B cell (primary cell): Measurements from ENCODE around the gene NEK6. TPM values are rescaled to one million over a fixed set of nuclear protein-coding genes. Genes with fewer than 3 reads are reported as not detected.
A peak's percentile ranks its signal among the peaks of the same experiment; 100 is the strongest.

ENCODE experiments used
- ATAC-seq: fragments of 200-7000 bp; cut with Tn5 transposase; one replicate; pipeline ENCODE4 v1.10.0; 2021; ENCODE audit warnings: low read depth, mild to moderate bottlenecking, moderate number of reproducible peaks, moderate library complexity
- CTCF ChIA-PET: fragments of 350-600 bp; sonication (Branson Sonifier 250); formaldehyde crosslinking; loops from one replicate; lab custom pipeline; 2021; ENCODE audit warnings: antibody characterized with exemption, inconsistent platforms; lab: Charles Lee
- POLR2A ChIA-PET: fragments of 350-600 bp; sonication (Branson Sonifier 250); formaldehyde crosslinking; loops from one replicate; lab custom pipeline; 2021; ENCODE audit warnings: antibody characterized with exemption; lab: Charles Lee
- DNase-seq: peaks from one replicate; pipeline ENCODE4 v3.0.0; 2013
- H2AFZ ChIP-seq: 2 replicates; pipeline ENCODE4 v1.6.1; 2012; ENCODE audit warnings: mild to moderate bottlenecking, low read depth, low read length; ENCODE audit not compliant: insufficient read depth, poor library complexity, severe bottlenecking
- H3K27ac ChIP-seq, 2 donors: 1 replicate in 1 of 2; 2 replicates in 1 of 2; pipeline ENCODE4 v1.5.1; 2012 to 2013; ENCODE audit warnings: low read length in 2 of 2, mild to moderate bottlenecking in 2 of 2, moderate library complexity in 1 of 2
- H3K27me3 ChIP-seq, 4 experiments: fragments of 200-600 bp in 1 of 4; sonication (generic) in 1 of 4; replicated peaks in 1 of 4; 1 replicate in 2 of 4; 2 replicates in 2 of 4; pipeline versions ENCODE4 v1.6.1 to v1.7.0; 2013 to 2016; ENCODE audit warnings: low read length in 3 of 4, mild to moderate bottlenecking in 2 of 4, mixed read lengths in 1 of 4, moderate library complexity in 1 of 4; ENCODE audit not compliant: insufficient read depth in 4 of 4, control insufficient read depth in 3 of 4; ENCODE audit errors: control extremely low read depth in 1 of 4
- H3K36me3 ChIP-seq, 2 experiments: replicated peaks in 1 of 2; 1 replicate in 1 of 2; 2 replicates in 1 of 2; pipeline versions ENCODE4 v1.6.1 to v1.7.1; 2013; ENCODE audit warnings: low read length in 1 of 2; ENCODE audit not compliant: insufficient read depth in 2 of 2, control insufficient read depth in 1 of 2; ENCODE audit errors: control extremely low read depth in 1 of 2, extremely low read depth in 1 of 2
- H3K4me1 ChIP-seq, 2 donors: fragments of 200-600 bp in 1 of 2; sonication (generic) in 1 of 2; 1 replicate in 1 of 2; 2 replicates in 1 of 2; pipeline versions ENCODE4 v1.5.1 to v1.6.1; 2013 to 2017; ENCODE audit warnings: low read length in 2 of 2; ENCODE audit not compliant: control insufficient read depth in 2 of 2, insufficient read depth in 2 of 2
- H3K4me2 ChIP-seq: replicated peaks from 2 replicates; pipeline ENCODE3; 2012; ENCODE audit warnings: mild to moderate bottlenecking, low read depth, low read length; ENCODE audit not compliant: poor library complexity, severe bottlenecking
- H3K4me3 ChIP-seq, 5 experiments: fragments of 200-600 bp in 1 of 5; sonication (generic) in 1 of 5; 1 replicate in 3 of 5; 2 replicates in 2 of 5; pipeline versions ENCODE4 v1.5.1 to v1.7.0; 2011 to 2016; ENCODE audit warnings: low read length in 4 of 5, mild to moderate bottlenecking in 4 of 5, low read depth in 2 of 5, control low read depth in 1 of 5, moderate library complexity in 1 of 5; ENCODE audit not compliant: insufficient read depth in 1 of 5; ENCODE audit errors: control extremely low read depth in 1 of 5, extremely low read depth in 1 of 5
- H3K79me2 ChIP-seq: fragments of 200-600 bp; sonication (generic); one replicate; pipeline ENCODE4 v1.6.0; 2016; ENCODE audit warnings: low read length; ENCODE audit not compliant: control insufficient read depth, insufficient read depth
- H3K9ac ChIP-seq: fragments of 200-600 bp; sonication (generic); 2 replicates; pipeline ENCODE4 v1.6.1; 2017; ENCODE audit warnings: mild to moderate bottlenecking, low read length, moderate library complexity
- H3K9me3 ChIP-seq, 3 donors: one replicate each; pipeline versions ENCODE4 v1.6.1 to v1.7.1; 2013; ENCODE audit warnings: low read length in 2 of 3; ENCODE audit not compliant: control insufficient read depth in 2 of 3, insufficient read depth in 1 of 3; ENCODE audit errors: control extremely low read depth in 1 of 3
- H4K20me1 ChIP-seq: 2 replicates; pipeline ENCODE4 v1.6.0; 2012; ENCODE audit warnings: mild to moderate bottlenecking, low read length; ENCODE audit not compliant: insufficient read depth, control insufficient read depth, poor library complexity, severe bottlenecking
- H3K27ac Mint-ChIP-seq: one replicate; pipeline ENCODE4 v1.8.0; 2021; ENCODE audit warnings: mixed read lengths
- H3K27me3 Mint-ChIP-seq: one replicate; pipeline ENCODE4 v1.8.0; 2021; ENCODE audit warnings: mixed read lengths
- H3K4me1 Mint-ChIP-seq: one replicate; pipeline ENCODE4 v1.8.0; 2021; ENCODE audit warnings: mixed read lengths
- H3K4me3 Mint-ChIP-seq: one replicate; pipeline ENCODE4 v1.8.0; 2021; ENCODE audit warnings: mixed read lengths
- H3K9me3 Mint-ChIP-seq: one replicate; pipeline ENCODE4 v1.8.0; 2022; ENCODE audit warnings: mixed read lengths; ENCODE audit not compliant: insufficient read depth
- CTCF ChIP-seq: fragments of 200-600 bp; IDR thresholded peaks from one replicate; pipeline ENCODE4 v1.8.0; 2022; ENCODE audit warnings: antibody characterized with exemption, mild to moderate bottlenecking
- EZH2 ChIP-seq: IDR thresholded peaks from 2 replicates; pipeline ENCODE4 v1.6.1; 2012; ENCODE audit warnings: borderline replicate concordance, low read depth, mild to moderate bottlenecking, moderate library complexity, low read length; ENCODE audit not compliant: insufficient read depth, poor library complexity, severe bottlenecking
- WGBS: methylation state at CpG from one replicate; pipeline ENCODE4 v1.1.5; 2013; ENCODE audit warnings: missing lambda C conversion rate; ENCODE audit not compliant: insufficient coverage; 5-methylcytosine and 5-hydroxymethylcytosine counted together
- intact Hi-C: fragments of 100-400 bp; cut with micrococcal nuclease; formaldehyde crosslinking; loops from one replicate; pipeline ENCODE4 v1.10.0; 2022
- polyA plus RNA-seq: library from polyadenylated mRNA; depleted of rRNA; stranded (reverse); fragments of >200 nt; gene quantifications from 2 replicates; pipeline ENCODE4 v1.2.3, GENCODE V29; 2012
- total RNA-seq, 2 donors: library from RNA; stranded (reverse); fragments of 120-200 nt in 1 of 2; gene quantifications; 1 replicate in 1 of 2; 2 replicates in 1 of 2; pipeline versions ENCODE4 v1.2.3 to v1.2.4, GENCODE V29; 2013 to 2022

Gene NEK6
- total and polyA plus RNA-seq, 2 donors (not counting 1 experiment from before 2014, with no cell fraction given): 40.0 to 63.1 TPM

GRCh38 chr9:124291801-124292396, 34.1 kb downstream of the NEK6 start:
- Histone ChIP-seq H3K9ac (peak overlapping the region; percentile 42), H4K20me1 (peaks cover 33% of the 10 kb centered on the region)
- DNase-seq: peak; percentile 79

More at GRCh38 chr9:124291801-124292396, 34.1 kb downstream of the NEK6 start:
- Histone ChIP-seq H3K4me2 (peak overlapping the region; percentile 70), H3K4me3 (peak overlapping the region in 3 of 5 experiments; percentile 10 to 25 (median 20)), H3K27ac (peak overlapping the region; percentile 55 to 63), H3K9me3 (no peaks in the 10 kb centered on the region), H3K27me3 (no peaks in the 10 kb centered on the region), H3K4me1 (peaks cover 68 to 87% of the 10 kb centered on the region in 2 donors), H3K79me2 (peaks cover 98% of the 10 kb centered on the region), H2AFZ (no peak overlapping the region), H3K36me3 (peaks cover 0 to 22% of the 10 kb centered on the region in 2 experiments)
- peak overlapping the region; percentile 43 for H3K4me3 Mint-ChIP-seq
- no peak for TF ChIP-seq EZH2
- TF ChIP-seq CTCF: peak; percentile 35
- H3K27ac Mint-ChIP-seq: peak overlapping the region; percentile 80
- H3K9me3 Mint-ChIP-seq: no peaks in the 10 kb centered on the region
- ChIA-PET CTCF (interaction anchor here (0.7 to 4.4 kb wide), 10 partner anchors 11 to 169 kb away, joined by 3 to 60 read pairs (median 6); no protein-coding TSS in a partner anchor), POLR2A (interaction anchor here (0.6 to 2.1 kb wide), 5 partner anchors 25 to 164 kb away, joined by 3 to 11 read pairs (median 5); no protein-coding TSS in a partner anchor)
- H3K27me3 Mint-ChIP-seq: no peaks in the 10 kb centered on the region
- H3K4me1 Mint-ChIP-seq: peaks cover 91% of the 10 kb centered on the region
- intact Hi-C loops: no loop called here
- 0% methylated on average over 5 of the region's 11 CpGs for WGBS
- peak; percentile 54 for ATAC-seq
